ENCODE data around the gene LINC00237. TPM values are rescaled to one million over a fixed set of nuclear protein-coding genes. Genes with fewer than 3 reads are reported as not detected.

Gene LINC00237
- total RNA-seq, 3 donors from 2014 or later = not detected

GRCh38 chr20:21125072-21125848, 19.1 kb upstream of the LINC00237 start:
- ATAC-seq = peak; percentile 72
- intact Hi-C loops (cut with DNase I, micrococcal nuclease) = no loop called here

GRCh38 chr20:21124190-21124589, 18.0 kb upstream of the LINC00237 start:
- H3K36me3 ChIP-seq (ENCODE audit: low read depth) = no peaks in the 10 kb centered on the region
- no peak for TF ChIP-seq CTCF (IDR thresholded peaks at IDR 0.05)
- H3K4me3 ChIP-seq = no peak overlapping the region
- ATAC-seq (no peak), DNase-seq (no peak)
- intact Hi-C loops (cut with DNase I, micrococcal nuclease) = no loop called here
- H3K9me3 ChIP-seq = no peaks in the 10 kb centered on the region
- peaks cover 3% of the 10 kb centered on the region for H3K4me1 ChIP-seq (ENCODE audit: low read depth)

More at GRCh38 chr20:21125072-21125848, 19.1 kb upstream of the LINC00237 start:
- Histone ChIP-seq H3K9me3 (no peaks in the 10 kb centered on the region), H3K36me3 (ENCODE audit: low read depth) (no peaks in the 10 kb centered on the region), H3K4me1 (ENCODE audit: low read depth) (peaks cover 3% of the 10 kb centered on the region), H3K4me3 (peak overlapping the region; percentile 67)
- TF ChIP-seq CTCF (IDR thresholded peaks at IDR 0.05) = no peak
- peak; percentile 63 to 67 (median 63) for DNase-seq

- H3K9me3 ChIP-seq = no peaks in the 10 kb centered on the region
- no peak for DNase-seq
- intact Hi-C loops (cut with DNase I, micrococcal nuclease) = no loop called here
Measured at GRCh38 chr20:21118782-21119181, 12.6 kb upstream of the LINC00237 start.

DNA sequence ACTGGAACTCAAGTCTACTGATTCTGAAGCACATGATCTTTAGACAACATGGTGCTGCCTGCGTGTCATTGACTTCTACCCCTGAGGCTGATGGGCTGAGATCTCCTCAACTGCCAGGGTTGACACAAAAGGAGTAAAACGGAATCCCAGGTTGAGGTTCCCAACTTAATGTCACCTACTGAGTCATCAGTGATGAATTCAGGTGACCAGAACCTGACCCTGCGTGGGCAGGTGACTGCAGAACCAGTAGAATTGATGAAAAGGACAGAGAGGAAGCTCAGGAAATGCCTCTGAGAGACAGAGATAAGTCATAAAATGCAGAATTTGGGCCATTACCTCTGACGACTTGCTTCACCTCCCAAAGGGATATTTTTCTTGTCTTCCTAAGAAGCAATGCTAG, 12.0 kb upstream of the LINC00237 start:
- DNase-seq (no peak), ATAC-seq (no peak)
- H3K4me3 ChIP-seq = no peak overlapping the region
- intact Hi-C loops (cut with DNase I, micrococcal nuclease) = no loop called here
- H3K36me3 ChIP-seq (ENCODE audit: low read depth) = no peaks in the 10 kb centered on the region
- no peaks in the 10 kb centered on the region for H3K9me3 ChIP-seq
- H3K4me1 ChIP-seq (ENCODE audit: low read depth) = no peaks in the 10 kb centered on the region
- no peak for TF ChIP-seq CTCF (IDR thresholded peaks at IDR 0.05)

More at GRCh38 chr20:21118782-21119181, 12.6 kb upstream of the LINC00237 start:
- Histone ChIP-seq H3K36me3 (ENCODE audit: low read depth) (no peaks in the 10 kb centered on the region), H3K4me1 (ENCODE audit: low read depth) (no peaks in the 10 kb centered on the region), H3K4me3 (no peak overlapping the region)
- ATAC-seq = no peak
- TF ChIP-seq CTCF (IDR thresholded peaks at IDR 0.05) = no peak

DNA sequence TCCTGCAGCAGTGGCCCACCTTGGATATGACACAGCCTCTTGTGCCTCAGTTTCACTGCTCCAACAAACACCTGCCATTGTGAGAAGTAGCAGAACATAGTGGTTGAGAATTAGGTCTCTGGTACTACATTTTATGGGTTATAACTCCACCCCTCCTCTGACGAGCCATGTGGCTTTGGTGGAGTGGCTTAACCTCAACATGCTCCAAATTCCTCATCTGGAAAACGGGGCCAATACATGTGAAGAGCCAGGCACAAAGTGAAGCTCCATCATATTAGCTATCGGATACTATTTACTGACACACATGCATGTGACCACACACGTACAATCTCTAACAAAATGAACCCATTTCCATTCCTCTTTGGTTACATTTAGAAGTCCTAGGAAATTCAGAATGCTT, 11.4 kb upstream of the LINC00237 start:
- no peak for DNase-seq
- intact Hi-C loops (cut with DNase I, micrococcal nuclease) = no loop called here
- H3K4me1 ChIP-seq (ENCODE audit: low read depth) = no peaks in the 10 kb centered on the region
- no peaks in the 10 kb centered on the region for H3K9me3 ChIP-seq
- no peak for ATAC-seq
- no peak overlapping the region for H3K4me3 ChIP-seq
- no peak for TF ChIP-seq CTCF (IDR thresholded peaks at IDR 0.05)
- no peaks in the 10 kb centered on the region for H3K36me3 ChIP-seq (ENCODE audit: low read depth)

All from mucosa of descending colon (tissue), 3 donors.